Measurements from ENCODE around the gene APOC4. TPM values are rescaled to one million over a fixed set of nuclear protein-coding genes. Genes with fewer than 3 reads are reported as not detected.
A peak's percentile ranks its signal among the peaks of the same experiment; 100 is the strongest.

The APOC4 gene
- polyA plus RNA-seq, 2 of the 4 experiments (the other 2 are of a cell fraction), result not detected

- H3K9me3 ChIP-seq, result no peaks in the 10 kb centered on the region
- no peak for TF ChIP-seq RCOR1 (IDR thresholded peaks at IDR 0.05; ENCODE audit: low read depth, low read length)
- 0 out of 5 replicates have a peak, but pooled peaks of 1 of the 2 experiments have one; percentile 9 for TF ChIP-seq JUN (IDR thresholded peaks at IDR 0.05)
- TF ChIP-seq GATA3 (IDR thresholded peaks at IDR 0.05; ENCODE audit: borderline replicate concordance), result 0 out of 2 replicates have a peak, but pooled peaks have one; percentile 13
- peak; percentile 95 for TF ChIP-seq SMC3 (IDR thresholded peaks at IDR 0.05)
- TF ChIP-seq RARB (CRISPR knock-in tag; IDR thresholded peaks at IDR 0.05), result no peak
- no peak for TF ChIP-seq CHD2 (IDR thresholded peaks at IDR 0.05; ENCODE audit: low read length, partially characterized antibody)
- no peak for TF ChIP-seq EHF (CRISPR knock-in tag; IDR thresholded peaks at IDR 0.05)
- TF ChIP-seq HOXB5 (CRISPR knock-in tag; IDR thresholded peaks at IDR 0.05), result no peak
- TF ChIP-seq KDM1A (IDR thresholded peaks at IDR 0.05; ENCODE audit: low read depth), result no peak
- TF ChIP-seq HOXB13 (CRISPR knock-in tag; IDR thresholded peaks at IDR 0.05; ENCODE audit: low read depth), result no peak
- TF ChIP-seq RAD21 (conservative IDR thresholded peaks at IDR 0.05 in 1 of 2, IDR thresholded peaks at IDR 0.05 in 1 of 2), result peak; percentile 81 to 89
- TF ChIP-seq EHMT2 (IDR thresholded peaks at IDR 0.05; ENCODE audit: low read depth), result no peak
- TF ChIP-seq, protein P1, sequence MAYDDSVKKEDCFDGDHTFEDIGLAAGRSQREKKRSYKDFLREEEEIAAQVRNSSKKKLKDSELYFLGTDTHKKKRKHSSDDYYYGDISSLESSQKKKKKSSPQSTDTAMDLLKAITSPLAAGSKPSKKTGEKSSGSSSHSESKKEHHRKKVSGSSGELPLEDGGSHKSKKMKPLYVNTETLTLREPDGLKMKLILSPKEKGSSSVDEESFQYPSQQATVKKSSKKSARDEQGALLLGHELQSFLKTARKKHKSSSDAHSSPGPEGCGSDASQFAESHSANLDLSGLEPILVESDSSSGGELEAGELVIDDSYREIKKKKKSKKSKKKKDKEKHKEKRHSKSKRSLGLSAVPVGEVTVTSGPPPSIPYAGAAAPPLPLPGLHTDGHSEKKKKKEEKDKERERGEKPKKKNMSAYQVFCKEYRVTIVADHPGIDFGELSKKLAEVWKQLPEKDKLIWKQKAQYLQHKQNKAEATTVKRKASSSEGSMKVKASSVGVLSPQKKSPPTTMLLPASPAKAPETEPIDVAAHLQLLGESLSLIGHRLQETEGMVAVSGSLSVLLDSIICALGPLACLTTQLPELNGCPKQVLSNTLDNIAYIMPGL (CRISPR knock-in tag; IDR thresholded peaks at IDR 0.05; ENCODE audit: borderline replicate concordance), result no peak
- TF ChIP-seq, protein P2, sequence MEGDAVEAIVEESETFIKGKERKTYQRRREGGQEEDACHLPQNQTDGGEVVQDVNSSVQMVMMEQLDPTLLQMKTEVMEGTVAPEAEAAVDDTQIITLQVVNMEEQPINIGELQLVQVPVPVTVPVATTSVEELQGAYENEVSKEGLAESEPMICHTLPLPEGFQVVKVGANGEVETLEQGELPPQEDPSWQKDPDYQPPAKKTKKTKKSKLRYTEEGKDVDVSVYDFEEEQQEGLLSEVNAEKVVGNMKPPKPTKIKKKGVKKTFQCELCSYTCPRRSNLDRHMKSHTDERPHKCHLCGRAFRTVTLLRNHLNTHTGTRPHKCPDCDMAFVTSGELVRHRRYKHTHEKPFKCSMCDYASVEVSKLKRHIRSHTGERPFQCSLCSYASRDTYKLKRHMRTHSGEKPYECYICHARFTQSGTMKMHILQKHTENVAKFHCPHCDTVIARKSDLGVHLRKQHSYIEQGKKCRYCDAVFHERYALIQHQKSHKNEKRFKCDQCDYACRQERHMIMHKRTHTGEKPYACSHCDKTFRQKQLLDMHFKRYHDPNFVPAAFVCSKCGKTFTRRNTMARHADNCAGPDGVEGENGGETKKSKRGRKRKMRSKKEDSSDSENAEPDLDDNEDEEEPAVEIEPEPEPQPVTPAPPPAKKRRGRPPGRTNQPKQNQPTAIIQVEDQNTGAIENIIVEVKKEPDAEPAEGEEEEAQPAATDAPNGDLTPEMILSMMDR (IDR thresholded peaks at IDR 0.05), result peak; percentile 98
- FAIRE-seq, result no peak
- WGBS (ENCODE audit: missing lambda C conversion rate), result 44% methylated on average over 13 of the region's 13 CpGs
- peak; percentile 36 to 58 for ATAC-seq
- peak; percentile 85 to 94 for DNase-seq (ENCODE audit: low read depth in 1 of 2, low spot score in 1 of 2)
- ChIA-PET POLR2A (no interaction called here), CTCF (interaction anchor here (0.6 to 8.3 kb wide), 48 partner anchors 8 to 457 kb away, joined by 3 to 303 read pairs (median 4); partner anchors contain the start of genes APOC1, APOE, CLASRP and RELB)
- H3K27ac ChIP-seq, result peak overlapping the region in 1 of 2 experiments; percentile 48; a peak in 3 of 6 replicates
- no peak overlapping the region for H3K4me3 ChIP-seq
- H3K4me1 ChIP-seq, result peaks cover 13% of the 10 kb centered on the region
- no peak overlapping the region for H3K4me2 ChIP-seq
These were observed 9.4 kb downstream of the APOC4 start for GRCh38 chr19:44951179-44952159.

DNA sequence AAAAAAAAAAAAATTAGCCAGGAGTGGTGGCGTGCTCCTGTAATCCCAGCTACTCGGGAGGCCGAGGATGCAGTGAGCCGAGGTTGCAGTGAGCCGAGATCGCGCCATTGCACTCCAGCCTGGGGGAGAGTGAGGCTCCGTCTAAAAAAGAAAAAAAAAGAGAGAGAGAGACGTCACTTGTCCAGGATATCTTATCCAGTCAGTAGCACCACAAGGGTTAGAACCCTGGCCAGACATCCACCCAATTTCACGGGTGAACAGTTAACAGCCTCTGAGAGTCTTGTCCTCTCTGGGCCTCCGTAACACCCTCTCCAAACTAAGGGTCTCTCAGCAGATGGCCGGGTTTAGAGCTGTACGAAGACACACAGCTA, 12.2 kb downstream of the APOC4 start:
- ATAC-seq (no peak; a peak in 1 of 6 replicates), DNase-seq (ENCODE audit: low read depth in 1 of 2, low spot score in 1 of 2) (no peak), FAIRE-seq (no peak)
- Histone ChIP-seq H3K27ac (peak overlapping the region; percentile 90 to 91), H3K4me1 (peaks cover 23% of the 10 kb centered on the region), H3K9me3 (no peaks in the 10 kb centered on the region), H3K4me3 (peak overlapping the region; percentile 98), H3K4me2 (peak overlapping the region; percentile 85)
- WGBS (ENCODE audit: missing lambda C conversion rate), result 38% methylated on average over 13 of the region's 13 CpGs
- ChIA-PET CTCF (interaction anchor here (0.7 to 8.3 kb wide), 4 partner anchors 15 to 265 kb away, joined by 3 to 303 read pairs (median 3); partner anchors contain the start of genes APOC1 and APOE), POLR2A (interaction anchor here (0.7 to 1.5 kb wide), 13 partner anchors 8 to 232 kb away, joined by 3 to 12 read pairs (median 6); partner anchors contain the start of genes APOC2, APOE, CLASRP and PPP1R37)
- no peak for TF ChIP-seq RAD21 (conservative IDR thresholded peaks at IDR 0.05 in 1 of 2, IDR thresholded peaks at IDR 0.05 in 1 of 2)
- no peak for TF ChIP-seq CBX2 (IDR thresholded peaks at IDR 0.05; ENCODE audit: borderline replicate concordance, low read depth)
- TF ChIP-seq KDM5A (IDR thresholded peaks at IDR 0.05), result no peak
- TF ChIP-seq RARB (CRISPR knock-in tag; IDR thresholded peaks at IDR 0.05), result no peak
- no peak for TF ChIP-seq NPAS2 (CRISPR knock-in tag; IDR thresholded peaks at IDR 0.05; ENCODE audit: borderline replicate concordance)
- TF ChIP-seq, protein P3, sequence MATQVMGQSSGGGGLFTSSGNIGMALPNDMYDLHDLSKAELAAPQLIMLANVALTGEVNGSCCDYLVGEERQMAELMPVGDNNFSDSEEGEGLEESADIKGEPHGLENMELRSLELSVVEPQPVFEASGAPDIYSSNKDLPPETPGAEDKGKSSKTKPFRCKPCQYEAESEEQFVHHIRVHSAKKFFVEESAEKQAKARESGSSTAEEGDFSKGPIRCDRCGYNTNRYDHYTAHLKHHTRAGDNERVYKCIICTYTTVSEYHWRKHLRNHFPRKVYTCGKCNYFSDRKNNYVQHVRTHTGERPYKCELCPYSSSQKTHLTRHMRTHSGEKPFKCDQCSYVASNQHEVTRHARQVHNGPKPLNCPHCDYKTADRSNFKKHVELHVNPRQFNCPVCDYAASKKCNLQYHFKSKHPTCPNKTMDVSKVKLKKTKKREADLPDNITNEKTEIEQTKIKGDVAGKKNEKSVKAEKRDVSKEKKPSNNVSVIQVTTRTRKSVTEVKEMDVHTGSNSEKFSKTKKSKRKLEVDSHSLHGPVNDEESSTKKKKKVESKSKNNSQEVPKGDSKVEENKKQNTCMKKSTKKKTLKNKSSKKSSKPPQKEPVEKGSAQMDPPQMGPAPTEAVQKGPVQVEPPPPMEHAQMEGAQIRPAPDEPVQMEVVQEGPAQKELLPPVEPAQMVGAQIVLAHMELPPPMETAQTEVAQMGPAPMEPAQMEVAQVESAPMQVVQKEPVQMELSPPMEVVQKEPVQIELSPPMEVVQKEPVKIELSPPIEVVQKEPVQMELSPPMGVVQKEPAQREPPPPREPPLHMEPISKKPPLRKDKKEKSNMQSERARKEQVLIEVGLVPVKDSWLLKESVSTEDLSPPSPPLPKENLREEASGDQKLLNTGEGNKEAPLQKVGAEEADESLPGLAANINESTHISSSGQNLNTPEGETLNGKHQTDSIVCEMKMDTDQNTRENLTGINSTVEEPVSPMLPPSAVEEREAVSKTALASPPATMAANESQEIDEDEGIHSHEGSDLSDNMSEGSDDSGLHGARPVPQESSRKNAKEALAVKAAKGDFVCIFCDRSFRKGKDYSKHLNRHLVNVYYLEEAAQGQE (IDR thresholded peaks at IDR 0.05), result no peak

All from A549 (cell line).